ENCODE data around the gene YDJC. TPM values are rescaled to one million over a fixed set of nuclear protein-coding genes. Genes with fewer than 3 reads are reported as not detected.

Gene YDJC
- total and polyA plus RNA-seq, 2 experiments from 2014 or later: 53.3 to 83.7 TPM

DNA sequence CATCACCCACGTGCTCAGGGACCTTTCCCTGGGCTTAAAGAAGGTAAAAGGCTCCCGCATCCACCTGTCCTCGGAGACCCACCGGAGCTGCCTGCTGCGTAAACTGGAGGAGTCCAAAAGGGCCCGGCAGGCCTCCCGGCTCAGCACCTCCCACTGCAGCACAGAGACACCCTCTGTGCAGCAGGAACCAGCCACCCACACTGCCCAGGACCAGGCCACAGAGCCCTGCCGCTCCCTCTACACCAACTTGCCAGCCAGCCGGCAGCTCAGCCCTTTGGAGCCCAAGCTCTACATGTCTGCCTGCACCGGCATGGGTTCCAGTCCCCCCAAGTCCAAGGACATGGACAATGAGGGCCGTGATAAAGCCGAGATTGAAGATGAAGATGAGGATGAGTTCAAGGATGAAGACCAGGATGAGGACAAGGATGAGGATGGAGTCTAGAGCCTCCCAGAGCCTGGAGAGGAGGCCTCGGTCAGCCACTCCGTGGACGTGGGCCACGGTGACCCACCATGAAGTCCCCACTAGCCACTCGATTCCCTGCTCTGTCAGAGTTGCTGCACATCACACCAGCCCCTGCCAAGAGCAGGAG lies 6.9 kb upstream of the YDJC start (continued):
- TF ChIP-seq, protein P1, sequence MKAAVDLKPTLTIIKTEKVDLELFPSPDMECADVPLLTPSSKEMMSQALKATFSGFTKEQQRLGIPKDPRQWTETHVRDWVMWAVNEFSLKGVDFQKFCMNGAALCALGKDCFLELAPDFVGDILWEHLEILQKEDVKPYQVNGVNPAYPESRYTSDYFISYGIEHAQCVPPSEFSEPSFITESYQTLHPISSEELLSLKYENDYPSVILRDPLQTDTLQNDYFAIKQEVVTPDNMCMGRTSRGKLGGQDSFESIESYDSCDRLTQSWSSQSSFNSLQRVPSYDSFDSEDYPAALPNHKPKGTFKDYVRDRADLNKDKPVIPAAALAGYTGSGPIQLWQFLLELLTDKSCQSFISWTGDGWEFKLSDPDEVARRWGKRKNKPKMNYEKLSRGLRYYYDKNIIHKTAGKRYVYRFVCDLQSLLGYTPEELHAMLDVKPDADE (IDR thresholded peaks at IDR 0.05): no peak
- no peak for TF ChIP-seq JUNB (IDR thresholded peaks at IDR 0.05; ENCODE audit: unreplicated experiment)
- TF ChIP-seq, protein P2, sequence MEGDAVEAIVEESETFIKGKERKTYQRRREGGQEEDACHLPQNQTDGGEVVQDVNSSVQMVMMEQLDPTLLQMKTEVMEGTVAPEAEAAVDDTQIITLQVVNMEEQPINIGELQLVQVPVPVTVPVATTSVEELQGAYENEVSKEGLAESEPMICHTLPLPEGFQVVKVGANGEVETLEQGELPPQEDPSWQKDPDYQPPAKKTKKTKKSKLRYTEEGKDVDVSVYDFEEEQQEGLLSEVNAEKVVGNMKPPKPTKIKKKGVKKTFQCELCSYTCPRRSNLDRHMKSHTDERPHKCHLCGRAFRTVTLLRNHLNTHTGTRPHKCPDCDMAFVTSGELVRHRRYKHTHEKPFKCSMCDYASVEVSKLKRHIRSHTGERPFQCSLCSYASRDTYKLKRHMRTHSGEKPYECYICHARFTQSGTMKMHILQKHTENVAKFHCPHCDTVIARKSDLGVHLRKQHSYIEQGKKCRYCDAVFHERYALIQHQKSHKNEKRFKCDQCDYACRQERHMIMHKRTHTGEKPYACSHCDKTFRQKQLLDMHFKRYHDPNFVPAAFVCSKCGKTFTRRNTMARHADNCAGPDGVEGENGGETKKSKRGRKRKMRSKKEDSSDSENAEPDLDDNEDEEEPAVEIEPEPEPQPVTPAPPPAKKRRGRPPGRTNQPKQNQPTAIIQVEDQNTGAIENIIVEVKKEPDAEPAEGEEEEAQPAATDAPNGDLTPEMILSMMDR (conservative IDR thresholded peaks at IDR 0.05; ENCODE audit: low read depth in 2 of 2): no peak
- TF ChIP-seq NANOG (IDR thresholded peaks at IDR 0.05; ENCODE audit: borderline replicate concordance): no peak
- TF ChIP-seq, protein P3, sequence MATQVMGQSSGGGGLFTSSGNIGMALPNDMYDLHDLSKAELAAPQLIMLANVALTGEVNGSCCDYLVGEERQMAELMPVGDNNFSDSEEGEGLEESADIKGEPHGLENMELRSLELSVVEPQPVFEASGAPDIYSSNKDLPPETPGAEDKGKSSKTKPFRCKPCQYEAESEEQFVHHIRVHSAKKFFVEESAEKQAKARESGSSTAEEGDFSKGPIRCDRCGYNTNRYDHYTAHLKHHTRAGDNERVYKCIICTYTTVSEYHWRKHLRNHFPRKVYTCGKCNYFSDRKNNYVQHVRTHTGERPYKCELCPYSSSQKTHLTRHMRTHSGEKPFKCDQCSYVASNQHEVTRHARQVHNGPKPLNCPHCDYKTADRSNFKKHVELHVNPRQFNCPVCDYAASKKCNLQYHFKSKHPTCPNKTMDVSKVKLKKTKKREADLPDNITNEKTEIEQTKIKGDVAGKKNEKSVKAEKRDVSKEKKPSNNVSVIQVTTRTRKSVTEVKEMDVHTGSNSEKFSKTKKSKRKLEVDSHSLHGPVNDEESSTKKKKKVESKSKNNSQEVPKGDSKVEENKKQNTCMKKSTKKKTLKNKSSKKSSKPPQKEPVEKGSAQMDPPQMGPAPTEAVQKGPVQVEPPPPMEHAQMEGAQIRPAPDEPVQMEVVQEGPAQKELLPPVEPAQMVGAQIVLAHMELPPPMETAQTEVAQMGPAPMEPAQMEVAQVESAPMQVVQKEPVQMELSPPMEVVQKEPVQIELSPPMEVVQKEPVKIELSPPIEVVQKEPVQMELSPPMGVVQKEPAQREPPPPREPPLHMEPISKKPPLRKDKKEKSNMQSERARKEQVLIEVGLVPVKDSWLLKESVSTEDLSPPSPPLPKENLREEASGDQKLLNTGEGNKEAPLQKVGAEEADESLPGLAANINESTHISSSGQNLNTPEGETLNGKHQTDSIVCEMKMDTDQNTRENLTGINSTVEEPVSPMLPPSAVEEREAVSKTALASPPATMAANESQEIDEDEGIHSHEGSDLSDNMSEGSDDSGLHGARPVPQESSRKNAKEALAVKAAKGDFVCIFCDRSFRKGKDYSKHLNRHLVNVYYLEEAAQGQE (IDR thresholded peaks at IDR 0.05; ENCODE audit: unreplicated experiment): no peak
- TF ChIP-seq EZH2 (IDR thresholded peaks at IDR 0.05; ENCODE audit: low read depth, unreplicated experiment): no peak

DNA sequence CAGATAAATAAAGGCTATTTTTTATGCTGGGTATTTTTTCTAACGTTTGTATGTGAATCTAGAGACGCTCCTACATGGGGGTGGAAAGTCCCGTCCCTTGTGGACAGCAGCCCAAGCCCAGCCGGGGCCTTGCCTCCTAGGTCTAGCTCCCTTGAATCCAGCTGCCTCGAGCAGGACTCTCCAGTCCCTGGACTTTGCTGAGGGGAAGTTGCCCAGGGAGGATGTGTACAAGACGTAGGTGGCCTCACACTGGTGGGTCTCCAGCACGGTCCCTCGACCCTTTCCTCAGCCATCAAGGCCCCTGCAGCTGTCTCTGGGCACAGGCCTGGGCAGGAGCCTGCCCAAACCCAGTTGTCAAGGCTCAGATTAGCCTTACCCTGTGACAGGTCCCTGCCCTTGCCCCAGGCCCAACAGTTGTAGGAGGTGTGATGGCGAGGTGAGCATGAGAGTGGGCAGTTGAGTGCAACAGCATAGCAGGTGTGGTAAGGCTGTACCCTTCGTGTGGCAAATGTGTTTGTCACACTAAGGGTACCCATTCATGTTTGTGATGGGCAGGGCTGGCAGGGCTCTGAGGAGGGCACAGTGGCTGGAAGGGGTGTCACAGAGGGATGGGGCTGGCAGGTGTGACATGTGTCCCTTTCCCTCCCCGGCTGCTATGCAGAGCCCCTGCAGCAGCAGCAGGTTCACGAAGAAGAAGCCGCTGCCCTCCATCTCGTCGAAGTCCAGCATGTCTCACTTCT lies 6.1 kb upstream of the YDJC start:
- H3K4me1 Mint-ChIP-seq: peaks cover 5% of the 10 kb centered on the region
- no peak overlapping the region for H3K27ac Mint-ChIP-seq
- no peak overlapping the region for H3K27ac ChIP-seq (ENCODE audit: low read depth)
- TF ChIP-seq ZNF331 (CRISPR knock-in tag; IDR thresholded peaks at IDR 0.05; ENCODE audit: low read depth) (no peak), POLR2AphosphoS5 (IDR thresholded peaks at IDR 0.05; ENCODE audit: low read depth) (no peak), ZNF114 (CRISPR knock-in tag; IDR thresholded peaks at IDR 0.05) (no peak), NANOG (IDR thresholded peaks at IDR 0.05; ENCODE audit: borderline replicate concordance) (no peak), JUNB (IDR thresholded peaks at IDR 0.05; ENCODE audit: unreplicated experiment) (no peak), CREB1 (CRISPR knock-in tag; IDR thresholded peaks at IDR 0.05; ENCODE audit: low read depth) (no peak)
- TF ChIP-seq, protein P2 (conservative IDR thresholded peaks at IDR 0.05; ENCODE audit: low read depth in 2 of 2): no peak

More for the DNA sequence above, 6.1 kb upstream of the YDJC start:
- Histone ChIP-seq H2AFZ (no peak overlapping the region), H3K4me2 (no peak overlapping the region), H3K4me1 (ENCODE audit: insufficient read depth) (peaks cover 4% of the 10 kb centered on the region; the same call in 1 of the 2 replicates), H3K36me3 (ENCODE audit: insufficient read depth) (no peaks in the 10 kb centered on the region), H3K4me3 (no peak overlapping the region), H3F3A (replicated peaks; ENCODE audit: low read depth) (peaks cover 3% of the 10 kb centered on the region; the same call in 1 of the 2 replicates), H4K20me1 (replicated peaks; ENCODE audit: insufficient read depth) (no peaks in the 10 kb centered on the region), H3K27me3 (ENCODE audit: insufficient read depth) (peaks cover 6% of the 10 kb centered on the region), H3K79me2 (replicated peaks; ENCODE audit: insufficient read depth) (no peaks in the 10 kb centered on the region), H3K9me2 (ENCODE audit: insufficient read depth) (no peaks in the 10 kb centered on the region)
- peaks cover 24% of the 10 kb centered on the region for H3K27me3 Mint-ChIP-seq (ENCODE audit: insufficient read depth, low read depth, poor library complexity)
- DNase-seq (ENCODE audit: low spot score) (no peak), ATAC-seq (no peak)
- H3K4me3 Mint-ChIP-seq: no peak overlapping the region
- no peaks in the 10 kb centered on the region for H3K36me3 Mint-ChIP-seq (ENCODE audit: low read depth)
- 0 out of 3 replicates have a peak, but pooled peaks cover under 1% of the 10 kb centered on the region for H3K9me3 Mint-ChIP-seq
